ENCODE data around the gene MYOD1. TPM values are rescaled to one million over a fixed set of nuclear protein-coding genes. Genes with fewer than 3 reads are reported as not detected.

Gene MYOD1
- not detected in 2 replicates for total RNA-seq (ENCODE audit: low replicate concordance)

GRCh38 chr11:17719028-17719937, at the start of gene MYOD1:
MYOD1 (plus strand) TSS chr11:17719571; CDS start chr11:17719783, 212 bp downstream.
- Histone ChIP-seq H3K4me2 (peak within 1 kb of the TSS; percentile 71), H3K27ac (no peak within 1 kb of the TSS), H3F3A (ENCODE audit: low read depth) (peaks cover 18% of the 10 kb centered on the region), H3K4me1 (peaks cover 31% of the 10 kb centered on the region), H3K27me3 (peaks cover 100% of the 10 kb centered on the region), H4K20me1 (ENCODE audit: low read depth) (peaks cover 33% of the 10 kb centered on the region), H3K79me2 (ENCODE audit: low read depth) (no peaks in the 10 kb centered on the region), H3K9me3 (ENCODE audit: low read depth) (no peaks in the 10 kb centered on the region), H3K4me3 (peak within 1 kb of the TSS; percentile 42), H3K36me3 (no peaks in the 10 kb centered on the region), H3K9ac (no peak within 1 kb of the TSS), H2AFZ (replicated peaks) (peak within 1 kb of the TSS; percentile 88)
- Mint-ChIP-seq H3K27me3 (ENCODE audit: insufficient read depth, low read depth) (peaks cover 41% of the 10 kb centered on the region), H3K9me3 (no peaks in the 10 kb centered on the region), H3K36me3 (no peaks in the 10 kb centered on the region), H3K27ac (no peak within 1 kb of the TSS), H3K4me1 (peaks cover 7% of the 10 kb centered on the region), H3K4me3 (peak within 1 kb of the TSS; percentile 69)
- TF ChIP-seq EZH2 (IDR thresholded peaks at IDR 0.05) (peak; percentile 10), EZH2phosphoT487 (IDR thresholded peaks at IDR 0.05) (peak; percentile 52), CTCF (IDR thresholded peaks at IDR 0.05) (peak; percentile 14)
- peak; percentile 70 for DNase-seq (ENCODE audit: low spot score)

GRCh38 chr11:17672469-17672868, 46.9 kb upstream of the MYOD1 start:
- peaks cover 9% of the 10 kb centered on the region for H3K27me3 Mint-ChIP-seq (ENCODE audit: insufficient read depth, low read depth)
- no peak overlapping the region for H3K27ac Mint-ChIP-seq
- peaks cover 12% of the 10 kb centered on the region for H3K9me3 Mint-ChIP-seq
- H3K9ac ChIP-seq: no peak overlapping the region
- no peak overlapping the region for H2AFZ ChIP-seq (replicated peaks)
- no peaks in the 10 kb centered on the region for H3K4me1 ChIP-seq
- H3K4me2 ChIP-seq: no peak overlapping the region
- TF ChIP-seq EZH2 (IDR thresholded peaks at IDR 0.05) (no peak), EZH2phosphoT487 (IDR thresholded peaks at IDR 0.05) (no peak)
- H3K27ac ChIP-seq: no peak overlapping the region
- no peaks in the 10 kb centered on the region for H3K36me3 Mint-ChIP-seq
- H3K9me3 ChIP-seq (ENCODE audit: low read depth): no peaks in the 10 kb centered on the region
- no peaks in the 10 kb centered on the region for H3K4me1 Mint-ChIP-seq
- H4K20me1 ChIP-seq (ENCODE audit: low read depth): no peaks in the 10 kb centered on the region
- H3F3A ChIP-seq (ENCODE audit: low read depth): no peaks in the 10 kb centered on the region
- no peak for DNase-seq (ENCODE audit: low spot score)
- no peaks in the 10 kb centered on the region for H3K79me2 ChIP-seq (ENCODE audit: low read depth)
- no peak overlapping the region for H3K4me3 ChIP-seq
- peaks cover 61% of the 10 kb centered on the region for H3K27me3 ChIP-seq
- no peak overlapping the region for H3K4me3 Mint-ChIP-seq
- H3K36me3 ChIP-seq: no peaks in the 10 kb centered on the region

- Histone ChIP-seq H3K79me2 (ENCODE audit: low read depth) (no peaks in the 10 kb centered on the region), H3K4me1 (no peaks in the 10 kb centered on the region), H3K9ac (no peak overlapping the region), H3K27me3 (peaks cover 47% of the 10 kb centered on the region), H3K36me3 (no peaks in the 10 kb centered on the region), H4K20me1 (ENCODE audit: low read depth) (no peaks in the 10 kb centered on the region), H3K9me3 (ENCODE audit: low read depth) (no peaks in the 10 kb centered on the region), H3K4me2 (no peak overlapping the region), H2AFZ (replicated peaks) (no peak overlapping the region), H3K4me3 (no peak overlapping the region), H3K27ac (no peak overlapping the region), H3F3A (ENCODE audit: low read depth) (no peaks in the 10 kb centered on the region)
- TF ChIP-seq EZH2phosphoT487 (IDR thresholded peaks at IDR 0.05) (no peak), EZH2 (IDR thresholded peaks at IDR 0.05) (no peak), CTCF (IDR thresholded peaks at IDR 0.05) (no peak)
- H3K36me3 Mint-ChIP-seq: no peaks in the 10 kb centered on the region
- H3K27ac Mint-ChIP-seq: no peak overlapping the region
- no peaks in the 10 kb centered on the region for H3K4me1 Mint-ChIP-seq
- H3K9me3 Mint-ChIP-seq: peaks cover 12% of the 10 kb centered on the region
- H3K4me3 Mint-ChIP-seq: no peak overlapping the region
- DNase-seq (ENCODE audit: low spot score): no peak
- H3K27me3 Mint-ChIP-seq (ENCODE audit: insufficient read depth, low read depth): peaks cover 9% of the 10 kb centered on the region
Observed at GRCh38 chr11:17673951-17674350, 45.4 kb upstream of the MYOD1 start.

- H3K4me1 Mint-ChIP-seq: peaks cover 2% of the 10 kb centered on the region
- Histone ChIP-seq H4K20me1 (ENCODE audit: low read depth) (no peaks in the 10 kb centered on the region), H3K4me2 (no peak overlapping the region), H3K4me1 (peaks cover 12% of the 10 kb centered on the region), H3K27me3 (peaks cover 36% of the 10 kb centered on the region), H3K9ac (no peak overlapping the region), H3F3A (ENCODE audit: low read depth) (peaks cover 14% of the 10 kb centered on the region), H2AFZ (replicated peaks) (no peak overlapping the region), H3K4me3 (no peak overlapping the region), H3K79me2 (ENCODE audit: low read depth) (no peaks in the 10 kb centered on the region), H3K27ac (no peak overlapping the region), H3K9me3 (ENCODE audit: low read depth) (no peaks in the 10 kb centered on the region), H3K36me3 (no peaks in the 10 kb centered on the region)
- no peak for DNase-seq (ENCODE audit: low spot score)
- H3K4me3 Mint-ChIP-seq: no peak overlapping the region
- H3K27ac Mint-ChIP-seq: no peak overlapping the region
- H3K36me3 Mint-ChIP-seq: no peaks in the 10 kb centered on the region
- peaks cover 7% of the 10 kb centered on the region for H3K27me3 Mint-ChIP-seq (ENCODE audit: insufficient read depth, low read depth)
- TF ChIP-seq EZH2phosphoT487 (IDR thresholded peaks at IDR 0.05): no peak
- TF ChIP-seq EZH2 (IDR thresholded peaks at IDR 0.05): no peak
- TF ChIP-seq CTCF (IDR thresholded peaks at IDR 0.05): no peak
- H3K9me3 Mint-ChIP-seq: no peaks in the 10 kb centered on the region
Observed at GRCh38 chr11:17682848-17683247, 36.5 kb upstream of the MYOD1 start.
